Caco-2 (cell line): ENCODE data around the gene MAST4. TPM values are rescaled to one million over a fixed set of nuclear protein-coding genes. Genes with fewer than 3 reads are reported as not detected.

Experiments used
- BruUV-seq: library from RNA; stranded (reverse); fragments of 400-500 nt; replicated peaks from 2 replicates; lab custom pipeline; 2021; lab: Mats Ljungman, UMichigan
- CTCF ChIA-PET: fragments of 300-600 bp; sonication (Branson Sonifier 250); formaldehyde crosslinking; loops from one replicate; lab custom pipeline; 2022; ENCODE audit warnings: antibody characterized with exemption; lab: Charles Lee
- POLR2A ChIA-PET: fragments of 300-600 bp; sonication (Branson Sonifier 250); formaldehyde crosslinking; loops from one replicate; lab custom pipeline; 2022; ENCODE audit warnings: antibody characterized with exemption; lab: Charles Lee
- DNase-seq, 2 experiments: peaks; one replicate each; pipeline versions ENCODE4 v3.0.0 to v3.0.0-alpha.2; 2020 to 2022
- H3K27me3 ChIP-seq: replicated peaks from 2 replicates; pipeline ENCODE4 v1.6.0; 2011; ENCODE audit warnings: low read length; ENCODE audit not compliant: control insufficient read depth, insufficient read depth
- H3K36me3 ChIP-seq: 2 replicates; pipeline ENCODE4 v1.5.1; 2011; ENCODE audit warnings: low read length; ENCODE audit not compliant: control insufficient read depth, insufficient read depth
- H3K4me1 ChIP-seq: fragments of 250-450 bp; sonication (Bioruptor Pico); 2 replicates; pipeline ENCODE4 v1.5.1; 2020; ENCODE audit warnings: mild to moderate bottlenecking
- H3K4me3 ChIP-seq: 2 replicates; pipeline ENCODE4 v1.5.1; 2011; ENCODE audit warnings: low read depth, mild to moderate bottlenecking, control low read depth, low read length
- H3K9me3 ChIP-seq: fragments of 250-450 bp; sonication (Bioruptor Pico); 2 replicates; pipeline ENCODE4 v1.5.1; 2020; ENCODE audit warnings: mild to moderate bottlenecking, moderate library complexity
- H3K27ac Mint-ChIP-seq: one replicate; pipeline ENCODE4 v1.8.0; 2022; ENCODE audit warnings: mixed read lengths; ENCODE audit not compliant: unreplicated experiment
- H3K27me3 Mint-ChIP-seq: one replicate; pipeline ENCODE4 v1.8.0; 2022; ENCODE audit warnings: mixed read lengths; ENCODE audit not compliant: insufficient read depth, unreplicated experiment
- H3K36me3 Mint-ChIP-seq: one replicate; pipeline ENCODE4 v1.8.0; 2022; ENCODE audit warnings: mild to moderate bottlenecking, mixed read lengths; ENCODE audit not compliant: insufficient read depth, unreplicated experiment
- H3K4me1 Mint-ChIP-seq: one replicate; pipeline ENCODE4 v1.8.0; 2022; ENCODE audit warnings: low read depth, mixed read lengths; ENCODE audit not compliant: unreplicated experiment
- H3K4me3 Mint-ChIP-seq: one replicate; pipeline ENCODE4 v1.8.0; 2022; ENCODE audit warnings: mild to moderate bottlenecking, moderate library complexity, mixed read lengths; ENCODE audit not compliant: unreplicated experiment
- H3K9me3 Mint-ChIP-seq: one replicate; pipeline ENCODE4 v1.8.0; 2022; ENCODE audit warnings: mixed read lengths; ENCODE audit not compliant: unreplicated experiment
- CTCF ChIP-seq, 2 experiments: fragments of 200-600 bp in 1 of 2; IDR thresholded peaks; 1 replicate in 1 of 2; 2 replicates in 1 of 2; pipeline versions ENCODE4 v1.5.1 to v1.8.0; 2011 to 2022; ENCODE audit warnings: antibody characterized with exemption in 1 of 2, control low read depth in 1 of 2, inconsistent platforms in 1 of 2, low read depth in 1 of 2, low read length in 1 of 2, mild to moderate bottlenecking in 1 of 2, moderate library complexity in 1 of 2; ENCODE audit not compliant: insufficient read depth in 1 of 2, severe bottlenecking in 1 of 2, unreplicated experiment in 1 of 2
- intact Hi-C: fragments of 100-400 bp; cut with micrococcal nuclease; formaldehyde crosslinking; loops from one replicate; pipeline ENCODE4 v1.10.0; 2022; ENCODE audit not compliant: unreplicated experiment
- total RNA-seq: library from RNA; stranded (reverse); gene quantifications from 2 replicates; pipeline ENCODE4 v1.2.3, GENCODE V29; 2022

Gene MAST4
- total RNA-seq, 1 experiment from 2014 or later = 17.8 TPM

GRCh38 chr5:67035098-67035740, 439.0 kb downstream of the MAST4 start:
- Mint-ChIP-seq H3K27ac (peak overlapping the region; percentile 55), H3K4me3 (no peak overlapping the region), H3K36me3 (no peaks in the 10 kb centered on the region), H3K4me1 (peaks cover 46% of the 10 kb centered on the region), H3K9me3 (no peaks in the 10 kb centered on the region), H3K27me3 (no peaks in the 10 kb centered on the region)
- Histone ChIP-seq H3K4me3 (no peak overlapping the region), H3K9me3 (no peaks in the 10 kb centered on the region), H3K4me1 (peaks cover 61% of the 10 kb centered on the region), H3K27me3 (no peaks in the 10 kb centered on the region), H3K36me3 (no peaks in the 10 kb centered on the region)
- no peak for DNase-seq
- TF ChIP-seq CTCF (IDR thresholded peaks at IDR 0.05; ENCODE audit: insufficient read depth in 1 of 2, low read depth in 1 of 2, low read length in 1 of 2, severe bottlenecking in 1 of 2, unreplicated experiment in 1 of 2) = no peak
- POLR2A ChIA-PET = no interaction called here
- intact Hi-C loops = no loop called here
- BruUV-seq = no TSS peak
- CTCF ChIA-PET = no interaction called here

- no peak for TF ChIP-seq CTCF (IDR thresholded peaks at IDR 0.05; ENCODE audit: insufficient read depth in 1 of 2, low read depth in 1 of 2, low read length in 1 of 2, severe bottlenecking in 1 of 2, unreplicated experiment in 1 of 2)
- H3K9me3 Mint-ChIP-seq = no peaks in the 10 kb centered on the region
- no TSS peak for BruUV-seq
- Histone ChIP-seq H3K36me3 (no peaks in the 10 kb centered on the region), H3K9me3 (no peaks in the 10 kb centered on the region), H3K4me1 (peaks cover 41% of the 10 kb centered on the region), H3K27me3 (no peaks in the 10 kb centered on the region), H3K4me3 (no peak overlapping the region)
- no peaks in the 10 kb centered on the region for H3K36me3 Mint-ChIP-seq
- no peaks in the 10 kb centered on the region for H3K27me3 Mint-ChIP-seq
- CTCF ChIA-PET = no interaction called here
- POLR2A ChIA-PET = no interaction called here
- DNase-seq = no peak
- H3K27ac Mint-ChIP-seq = peak overlapping the region; percentile 19
- peaks cover 36% of the 10 kb centered on the region for H3K4me1 Mint-ChIP-seq
- intact Hi-C loops = no loop called here
- H3K4me3 Mint-ChIP-seq = no peak overlapping the region
These were observed 441.0 kb downstream of the MAST4 start for GRCh38 chr5:67037171-67037570.

GRCh38 chr5:67038817-67039603, 442.8 kb downstream of the MAST4 start:
- ChIA-PET POLR2A (interaction anchor here (0.5 kb wide), 1 partner anchor 12 kb away, joined by 3 read pairs; no protein-coding TSS in a partner anchor), CTCF (no interaction called here)
- no peak overlapping the region for H3K4me3 Mint-ChIP-seq
- H3K4me1 Mint-ChIP-seq = peaks cover 40% of the 10 kb centered on the region
- no TSS peak for BruUV-seq
- H3K9me3 ChIP-seq = no peaks in the 10 kb centered on the region
- no peak for DNase-seq
- intact Hi-C loops = no loop called here
- no peaks in the 10 kb centered on the region for H3K27me3 ChIP-seq
- no peak for TF ChIP-seq CTCF (IDR thresholded peaks at IDR 0.05; ENCODE audit: insufficient read depth in 1 of 2, low read depth in 1 of 2, low read length in 1 of 2, severe bottlenecking in 1 of 2, unreplicated experiment in 1 of 2)
- H3K4me3 ChIP-seq = no peak overlapping the region
- peaks cover 3% of the 10 kb centered on the region for H3K36me3 Mint-ChIP-seq
- H3K4me1 ChIP-seq = peaks cover 43% of the 10 kb centered on the region
- no peaks in the 10 kb centered on the region for H3K36me3 ChIP-seq
- H3K27ac Mint-ChIP-seq = peak overlapping the region; percentile 48
- no peaks in the 10 kb centered on the region for H3K27me3 Mint-ChIP-seq
- H3K9me3 Mint-ChIP-seq = no peaks in the 10 kb centered on the region
